H1 (cell line): ENCODE measurements around the gene MIA2.

Experiments
- CTCF ChIP-seq, 3 experiments: IDR thresholded peaks; 1 replicate in 2 of 3; 2 replicates in 1 of 3; pipeline versions ENCODE4 v1.5.1 to v1.6.1; 2011; ENCODE audit warnings: low read length in 3 of 3, mild to moderate bottlenecking in 3 of 3, inconsistent platforms in 2 of 3, low read depth in 1 of 3, moderate library complexity in 1 of 3; ENCODE audit not compliant: insufficient read depth in 1 of 3; ENCODE audit errors: control extremely low read depth in 1 of 3
- KDM1A ChIP-seq: fragments of 200-600, 300-600 bp; sonication (generic); IDR thresholded peaks from 2 replicates; pipeline ENCODE4 v1.7.1; 2016; ENCODE audit warnings: mild to moderate bottlenecking, low read length, borderline replicate concordance
- SIX5 ChIP-seq: IDR thresholded peaks from 2 replicates; pipeline ENCODE4 v1.6.1; 2011; ENCODE audit warnings: mild to moderate bottlenecking, low read depth, low read length

GRCh38 chr14:39406560-39406959, 172.8 kb downstream of the MIA2 start:
- TF ChIP-seq KDM1A (no peak), SIX5 (no peak), CTCF (IDR thresholded peaks at IDR 0.05; ENCODE audit: control extremely low read depth in 1 of 3, insufficient read depth in 1 of 3, low read depth in 1 of 3, low read length in 3 of 3) (no peak)
